Measurements from ENCODE around the gene PTAR1.
"Not testable (repeated sequence)": the region's sequence is repeated elsewhere in the genome, so short reads cannot be mapped to it uniquely, and the experiment has no call there.

DNA sequence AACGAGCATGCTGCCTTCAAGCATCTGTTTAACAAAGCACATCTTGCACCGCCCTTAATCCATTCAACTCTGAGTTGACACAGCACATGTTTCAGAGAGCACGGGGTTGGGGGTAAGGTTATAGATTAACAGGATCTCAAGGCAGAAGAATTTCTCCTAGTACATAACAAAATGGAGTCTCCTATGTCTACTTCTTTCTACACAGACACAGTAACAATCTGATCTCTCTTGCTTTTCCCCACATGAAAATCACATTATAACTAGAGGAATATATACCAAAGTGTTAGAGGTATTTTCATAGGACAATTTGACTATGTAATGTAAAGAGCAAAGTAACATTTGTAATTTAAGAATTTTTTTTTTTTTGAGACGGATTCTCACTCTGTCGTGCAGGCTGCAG, 4.1 kb upstream of the PTAR1 start:
- TF ChIP-seq, protein P1, sequence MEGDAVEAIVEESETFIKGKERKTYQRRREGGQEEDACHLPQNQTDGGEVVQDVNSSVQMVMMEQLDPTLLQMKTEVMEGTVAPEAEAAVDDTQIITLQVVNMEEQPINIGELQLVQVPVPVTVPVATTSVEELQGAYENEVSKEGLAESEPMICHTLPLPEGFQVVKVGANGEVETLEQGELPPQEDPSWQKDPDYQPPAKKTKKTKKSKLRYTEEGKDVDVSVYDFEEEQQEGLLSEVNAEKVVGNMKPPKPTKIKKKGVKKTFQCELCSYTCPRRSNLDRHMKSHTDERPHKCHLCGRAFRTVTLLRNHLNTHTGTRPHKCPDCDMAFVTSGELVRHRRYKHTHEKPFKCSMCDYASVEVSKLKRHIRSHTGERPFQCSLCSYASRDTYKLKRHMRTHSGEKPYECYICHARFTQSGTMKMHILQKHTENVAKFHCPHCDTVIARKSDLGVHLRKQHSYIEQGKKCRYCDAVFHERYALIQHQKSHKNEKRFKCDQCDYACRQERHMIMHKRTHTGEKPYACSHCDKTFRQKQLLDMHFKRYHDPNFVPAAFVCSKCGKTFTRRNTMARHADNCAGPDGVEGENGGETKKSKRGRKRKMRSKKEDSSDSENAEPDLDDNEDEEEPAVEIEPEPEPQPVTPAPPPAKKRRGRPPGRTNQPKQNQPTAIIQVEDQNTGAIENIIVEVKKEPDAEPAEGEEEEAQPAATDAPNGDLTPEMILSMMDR (conservative IDR thresholded peaks at IDR 0.05; ENCODE audit: low read depth, low read length) = not testable (repeated sequence)
- not testable (repeated sequence) for TF ChIP-seq EZH2 (IDR thresholded peaks at IDR 0.05; ENCODE audit: low read length, unreplicated experiment)

All from PC-3 (cell line).